Upper lobe of left lung (tissue), 6 donors: ENCODE measurements around the gene SLC25A1. TPM values are rescaled to one million over a fixed set of nuclear protein-coding genes. Genes with fewer than 3 reads are reported as not detected.
A peak's percentile ranks its signal among the peaks of the same experiment; 100 is the strongest.

Experiments
- ATAC-seq, 2 donors: fragments of 200-7000 bp; cut with Tn5 transposase; one replicate each; pipeline ENCODE4 v1.9.1; 2022; ENCODE audit warnings: mild to moderate bottlenecking in 2 of 2, moderate library complexity in 2 of 2; ENCODE audit not compliant: low FRiP score in 2 of 2
- DNase-seq, 2 donors: peaks; one replicate each; pipeline ENCODE4 v3.0.0-alpha.2; 2019 to 2020
- H3K27ac ChIP-seq, 4 donors: fragments of 200-600 bp; sonication (generic); one replicate each; pipeline ENCODE4 v1.5.1; 2016 to 2019
- H3K27me3 ChIP-seq, 4 donors: fragments of 200-600 bp; sonication (generic); one replicate each; pipeline ENCODE4 v1.5.1; 2017 to 2019
- H3K36me3 ChIP-seq, 4 donors: fragments of 200-600 bp; sonication (generic); one replicate each; pipeline ENCODE4 v1.5.1; 2016 to 2019
- H3K4me1 ChIP-seq, 4 donors: fragments of 200-600 bp; sonication (generic); one replicate each; pipeline ENCODE4 v1.5.1; 2018 to 2019
- H3K4me3 ChIP-seq, 4 donors: fragments of 200-600 bp; sonication (generic); one replicate each; pipeline ENCODE4 v1.5.1; 2017 to 2019; ENCODE audit warnings: mild to moderate bottlenecking in 2 of 4, moderate library complexity in 1 of 4
- H3K9me3 ChIP-seq, 4 donors: fragments of 200-600 bp; sonication (generic); one replicate each; pipeline ENCODE4 v1.5.1; 2018 to 2019
- CTCF ChIP-seq, 6 experiments: fragments of 450-650 bp in 4 of 6; fragments of 200-600 bp in 2 of 6; sonication (generic) in 2 of 6; IDR thresholded peaks; one replicate each; pipeline ENCODE4 v1.5.1; 2016 to 2019; ENCODE audit warnings: antibody characterized with exemption in 6 of 6
- EP300 ChIP-seq, 4 donors: sonication (generic); formaldehyde crosslinking; IDR thresholded peaks; one replicate each; pipeline ENCODE4 v1.5.1; 2017; ENCODE audit warnings: antibody characterized with exemption in 4 of 4, control low read depth in 2 of 4
- POLR2A ChIP-seq, 4 donors: fragments of 450-650 bp; IDR thresholded peaks; one replicate each; pipeline ENCODE4 v1.5.1; 2016 to 2017; ENCODE audit warnings: antibody characterized with exemption in 4 of 4, mild to moderate bottlenecking in 2 of 4
- POLR2AphosphoS5 ChIP-seq, 2 donors: sonication (generic); formaldehyde crosslinking; IDR thresholded peaks; one replicate each; pipeline ENCODE4 v1.5.1; 2017; ENCODE audit warnings: antibody characterized with exemption in 2 of 2
- WGBS, 2 donors: methylation state at CpG; one replicate each; pipeline ENCODE4 v1.1.5; 2017 to 2018; 5-methylcytosine and 5-hydroxymethylcytosine counted together
- total RNA-seq, 6 donors: library from RNA; depleted of rRNA in 4 of 6; stranded (reverse); fragments of >200 nt in 4 of 6; gene quantifications; one replicate each; pipeline versions ENCODE4 v1.1.0 to v1.2.1, GENCODE V29; 2016 to 2021
- donor health status: DM: no; HTN: no; CAD: no; lungs with moderate emphysema.
- donor health status: DM: no; HTN: yes; CAD: no; lungs with severe emphysema.

Gene SLC25A1
- total RNA-seq, 6 donors from 2014 or later = 26.2 to 82.1 (median 71.5) TPM

DNA sequence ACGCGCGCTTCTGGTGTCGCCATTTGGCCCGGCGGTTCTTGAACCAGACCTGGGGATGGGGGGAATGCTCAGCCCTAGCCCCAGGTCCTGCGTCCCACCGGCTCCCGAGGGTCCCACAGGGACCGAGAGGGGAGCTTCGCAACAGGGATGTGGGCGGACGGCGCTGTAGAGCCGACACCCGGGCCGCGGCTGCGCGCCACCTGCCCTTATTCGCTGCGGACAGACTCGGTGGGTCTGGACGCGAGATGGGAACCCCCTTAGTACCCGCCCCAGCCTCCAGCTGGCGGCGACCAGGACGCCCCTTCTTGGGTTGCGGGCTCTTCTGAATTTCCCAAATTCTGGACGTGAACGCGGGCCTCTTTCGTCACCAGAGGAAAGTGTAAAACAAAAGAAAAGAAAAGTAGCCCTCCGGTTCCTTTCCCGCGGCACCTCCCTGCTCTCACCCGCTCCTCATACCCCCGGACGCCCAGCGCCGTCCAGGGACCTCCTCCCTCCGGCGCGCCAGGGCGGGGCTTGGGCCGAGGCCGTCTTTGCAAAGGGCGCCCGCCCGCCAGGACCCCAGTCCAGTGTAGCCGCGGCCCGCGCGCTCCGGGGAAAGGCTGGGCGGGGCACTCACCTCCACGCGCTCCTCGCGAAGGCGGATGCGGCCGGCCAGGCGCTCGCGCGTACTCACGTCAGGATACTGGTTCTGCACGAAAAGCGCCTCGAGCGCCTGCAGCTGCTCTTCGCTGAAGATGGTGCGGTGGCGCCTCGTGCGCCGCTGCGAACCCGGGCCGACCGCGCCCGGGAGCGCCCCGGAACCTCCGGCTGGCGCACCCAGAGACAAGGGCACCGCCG lies 29.3 kb downstream of the SLC25A1 start:
- ATAC-seq (no peak), DNase-seq (peak in 1 of 2 donors; percentile 87)
- TF ChIP-seq POLR2AphosphoS5 (IDR thresholded peaks at IDR 0.05) (no peak), POLR2A (IDR thresholded peaks at IDR 0.05) (no peak)
- Histone ChIP-seq H3K4me1 (peaks cover 8 to 29% (median 9%) of the 10 kb centered on the region in 4 donors), H3K27ac (no peak overlapping the region), H3K27me3 (peaks cover 4 to 38% (median 21%) of the 10 kb centered on the region in 4 donors), H3K4me3 (peak overlapping the region in 3 of 4 donors; percentile 22 to 40 (median 22)), H3K36me3 (no peaks in the 10 kb centered on the region), H3K9me3 (peaks cover 0 to 3% (median 0%) of the 10 kb centered on the region in 4 donors)
- WGBS, 2 donors = 1 to 2% methylated on average over 50 to 53 of the region's 92 CpGs

DNA sequence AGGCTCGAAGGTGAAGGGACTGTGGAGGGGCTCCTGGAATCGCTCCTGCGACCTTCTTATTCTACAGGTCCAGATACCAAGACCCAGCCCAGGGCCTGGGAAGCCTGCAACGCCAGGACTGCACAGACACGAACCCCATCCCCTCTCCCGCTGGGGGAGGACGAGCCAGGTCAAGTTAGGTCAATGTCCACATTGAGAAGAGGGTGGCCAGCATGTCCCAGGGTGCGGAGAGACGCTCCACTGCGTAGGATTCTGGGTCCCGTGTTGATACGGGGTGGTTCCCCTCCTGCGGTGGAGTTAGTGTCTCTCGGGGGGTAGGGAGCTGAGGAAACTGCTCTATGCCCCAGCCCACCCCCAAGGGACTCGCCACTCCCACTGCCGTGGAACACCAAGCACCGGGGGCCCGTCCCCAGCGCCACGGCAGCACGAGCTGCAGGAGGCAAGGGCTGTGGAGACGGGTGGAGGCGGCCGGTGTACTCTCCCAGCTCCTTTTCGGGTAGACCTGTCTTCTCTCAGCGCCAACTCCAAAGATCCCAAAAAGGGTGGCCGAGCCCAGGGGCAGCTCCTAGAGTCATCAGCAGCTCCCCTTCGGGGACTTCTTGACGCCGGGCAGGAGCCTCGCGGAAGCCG lies 30.0 kb downstream of the SLC25A1 start:
- TF ChIP-seq EP300 (IDR thresholded peaks at IDR 0.05) (no peak), POLR2A (IDR thresholded peaks at IDR 0.05) (no peak), CTCF (IDR thresholded peaks at IDR 0.05) (no peak), POLR2AphosphoS5 (IDR thresholded peaks at IDR 0.05) (no peak)
- peak overlapping the region in 2 of 4 donors; percentile 22 to 40 for H3K4me3 ChIP-seq
- H3K4me1 ChIP-seq = peaks cover 13 to 36% (median 15%) of the 10 kb centered on the region in 4 donors
- no peaks in the 10 kb centered on the region for H3K9me3 ChIP-seq
- peaks cover 4 to 38% (median 21%) of the 10 kb centered on the region in 4 donors for H3K27me3 ChIP-seq
- H3K36me3 ChIP-seq = no peaks in the 10 kb centered on the region
- ATAC-seq (no peak), DNase-seq (peak in 1 of 2 donors; percentile 59)
- WGBS, 2 donors = 44 to 56% methylated on average over 11 to 27 of the region's 33 CpGs
- H3K27ac ChIP-seq = no peak overlapping the region

- ATAC-seq (no peak), DNase-seq (no peak)
- H3K4me1 ChIP-seq = peaks cover 16 to 43% (median 18%) of the 10 kb centered on the region in 4 donors
- H3K9me3 ChIP-seq = no peaks in the 10 kb centered on the region
- no peak overlapping the region for H3K27ac ChIP-seq
- no peak for TF ChIP-seq EP300 (IDR thresholded peaks at IDR 0.05)
- TF ChIP-seq CTCF (IDR thresholded peaks at IDR 0.05) = no peak
- TF ChIP-seq POLR2A (IDR thresholded peaks at IDR 0.05) = no peak
- TF ChIP-seq POLR2AphosphoS5 (IDR thresholded peaks at IDR 0.05) = no peak
- H3K27me3 ChIP-seq = peaks cover 4 to 38% (median 21%) of the 10 kb centered on the region in 4 donors
- WGBS, 2 donors = 37 to 38% methylated on average over 9 of the region's 9 CpGs
- no peak overlapping the region for H3K4me3 ChIP-seq
- H3K36me3 ChIP-seq = peaks cover 2 to 5% (median 3%) of the 10 kb centered on the region in 4 donors
Observed at GRCh38 chr22:19147195-19147780, 31.2 kb downstream of the SLC25A1 start.

GRCh38 chr22:19146215-19146968 lies 32.1 kb downstream of the SLC25A1 start:
- H3K9me3 ChIP-seq = no peaks in the 10 kb centered on the region
- H3K4me1 ChIP-seq = peaks cover 16 to 43% (median 18%) of the 10 kb centered on the region in 4 donors
- TF ChIP-seq EP300 (IDR thresholded peaks at IDR 0.05) (no peak), POLR2AphosphoS5 (IDR thresholded peaks at IDR 0.05) (no peak), CTCF (IDR thresholded peaks at IDR 0.05) (no peak), POLR2A (IDR thresholded peaks at IDR 0.05) (no peak)
- H3K36me3 ChIP-seq = peaks cover 5 to 14% (median 9%) of the 10 kb centered on the region in 4 donors
- H3K4me3 ChIP-seq = no peak overlapping the region
- 62 to 76% methylated on average over 10 to 11 of the region's 11 CpGs for WGBS, 2 donors
- H3K27ac ChIP-seq = no peak overlapping the region
- peaks cover 4 to 34% (median 20%) of the 10 kb centered on the region in 4 donors for H3K27me3 ChIP-seq
- DNase-seq (no peak), ATAC-seq (no peak)
